Panc1 (cell line): ENCODE measurements around the gene FSTL5. TPM values are rescaled to one million over a fixed set of nuclear protein-coding genes. Genes with fewer than 3 reads are reported as not detected.

Source experiments
- ATAC-seq: fragments of 200-7000 bp; cut with Tn5 transposase; 2 replicates; pipeline ENCODE4 v1.9.1; 2020; ENCODE audit warnings: mild to moderate bottlenecking, moderate library complexity
- BruUV-seq: library from RNA; stranded (reverse); fragments of 400-500 nt; replicated peaks from 2 replicates; lab custom pipeline; 2021; lab: Mats Ljungman, UMichigan
- CTCF ChIA-PET: fragments of 300-600 bp; sonication (Branson Sonifier 250); formaldehyde crosslinking; loops from one replicate; lab custom pipeline; 2022; ENCODE audit warnings: antibody characterized with exemption; lab: Charles Lee
- POLR2A ChIA-PET: fragments of 300-600 bp; sonication (Branson Sonifier 250); formaldehyde crosslinking; loops from one replicate; lab custom pipeline; 2022; ENCODE audit warnings: antibody characterized with exemption; lab: Charles Lee
- DNase-seq: peaks from one replicate; pipeline ENCODE4 v3.0.0-alpha.2; 2010; ENCODE audit warnings: low read depth, low spot score
- H3K27ac ChIP-seq: 2 replicates; pipeline ENCODE4 v1.5.1; 2011; ENCODE audit warnings: mild to moderate bottlenecking, low read length, inconsistent platforms
- H3K27me3 ChIP-seq: fragments of 200-500 bp; sonication (Bioruptor generic); 2 replicates; pipeline ENCODE4 v1.6.0; 2014; ENCODE audit warnings: low read length, inconsistent platforms; ENCODE audit not compliant: control insufficient read depth, insufficient read depth
- H3K36me3 ChIP-seq: fragments of 200-500 bp; sonication (Bioruptor generic); 2 replicates; pipeline ENCODE4 v1.5.1; 2014; ENCODE audit warnings: inconsistent platforms, mild to moderate bottlenecking, low read length, moderate library complexity; ENCODE audit not compliant: control insufficient read depth, insufficient read depth
- H3K4me1 ChIP-seq: 2 replicates; pipeline ENCODE4 v1.5.1; 2011; ENCODE audit warnings: inconsistent platforms, mild to moderate bottlenecking, low read length, moderate library complexity; ENCODE audit not compliant: control insufficient read depth, insufficient read depth
- H3K4me3 ChIP-seq, 2 experiments: 2 replicates each; pipeline ENCODE4 v1.5.1; 2011 to 2012; ENCODE audit warnings: low read depth in 2 of 2, low read length in 2 of 2, mild to moderate bottlenecking in 2 of 2, inconsistent platforms in 1 of 2, moderate library complexity in 1 of 2
- H3K9me3 ChIP-seq: fragments of 200-500 bp; sonication (Bioruptor generic); 2 replicates; pipeline ENCODE4 v1.5.1; 2014; ENCODE audit warnings: low read depth, mild to moderate bottlenecking, inconsistent platforms, low read length, moderate library complexity; ENCODE audit not compliant: control insufficient read depth, insufficient read depth
- CTCF ChIP-seq: fragments of 450-650 bp; IDR thresholded peaks from 2 replicates; pipeline ENCODE4 v1.5.1; 2017; ENCODE audit warnings: mild to moderate bottlenecking
- POLR2AphosphoS5 ChIP-seq: IDR thresholded peaks from 2 replicates; pipeline ENCODE4 v1.6.1; 2012; ENCODE audit warnings: mild to moderate bottlenecking, low read depth, low read length, moderate library complexity
- REST ChIP-seq, 2 experiments: IDR thresholded peaks; 2 replicates each; pipeline ENCODE4 v1.6.1; 2011 to 2012; ENCODE audit warnings: low read depth in 2 of 2, control low read depth in 1 of 2, low read length in 1 of 2, mild to moderate bottlenecking in 1 of 2, moderate library complexity in 1 of 2; ENCODE audit not compliant: insufficient read depth in 1 of 2
- SIN3A ChIP-seq: IDR thresholded peaks from 2 replicates; pipeline ENCODE4 v1.6.1; 2012; ENCODE audit warnings: low read depth, mild to moderate bottlenecking, low read length, moderate library complexity, borderline replicate concordance; ENCODE audit not compliant: insufficient read depth
- TCF7L2 ChIP-seq: IDR thresholded peaks from 2 replicates; pipeline ENCODE4 v1.6.1; 2011; ENCODE audit warnings: mild to moderate bottlenecking, low read depth, low read length, inconsistent platforms
- in situ Hi-C: cut with HindIII; loops from 2 replicates; pipeline ENCODE4 v1.10.0; 2016; ENCODE audit warnings: low sequenced_read_pairs, low pct_unique_long_range_greater_than_20kb
- intact Hi-C: fragments of 100-400 bp; cut with micrococcal nuclease; formaldehyde crosslinking; loops from one replicate; pipeline ENCODE4 v1.10.0; 2022; ENCODE audit not compliant: unreplicated experiment
- total RNA-seq: library from RNA; stranded (reverse); gene quantifications from one replicate; pipeline ENCODE4 v1.2.1, GENCODE V29; 2021; ENCODE audit not compliant: unreplicated experiment

Gene FSTL5
- total RNA-seq, 1 experiment from 2014 or later: 0.67 TPM

- ATAC-seq (no peak), DNase-seq (no peak)
- CTCF ChIA-PET: no interaction called here
- no peaks in the 10 kb centered on the region for H3K27me3 ChIP-seq
- H3K27ac ChIP-seq: no peak overlapping the region
- POLR2A ChIA-PET: no interaction called here
- H3K36me3 ChIP-seq: no peaks in the 10 kb centered on the region
- no peaks in the 10 kb centered on the region for H3K4me1 ChIP-seq
- H3K9me3 ChIP-seq: no peaks in the 10 kb centered on the region
- no TSS peak for BruUV-seq
- intact Hi-C loops (no loop called here), in situ Hi-C loops (no loop called here)
- no peak overlapping the region for H3K4me3 ChIP-seq
- no peak for TF ChIP-seq POLR2AphosphoS5
- no peak for TF ChIP-seq TCF7L2
- TF ChIP-seq REST (IDR thresholded peaks at IDR 0.05; ENCODE audit: insufficient read depth in 1 of 2, low read depth in 2 of 2, low read length in 1 of 2): no peak
- TF ChIP-seq CTCF: no peak
- TF ChIP-seq SIN3A: no peak
Measured at GRCh38 chr4:161454860-161455259, 708.9 kb downstream of the FSTL5 start.

GRCh38 chr4:161448550-161449180 lies 715.1 kb downstream of the FSTL5 start:
- no TSS peak for BruUV-seq
- Histone ChIP-seq H3K27ac (no peak overlapping the region), H3K9me3 (no peaks in the 10 kb centered on the region), H3K4me1 (no peaks in the 10 kb centered on the region), H3K36me3 (no peaks in the 10 kb centered on the region), H3K4me3 (peak overlapping the region in 1 of 2 experiments; percentile 20; a peak in 1 of 4 replicates), H3K27me3 (no peaks in the 10 kb centered on the region)
- TF ChIP-seq TCF7L2 (no peak), CTCF (no peak), POLR2AphosphoS5 (no peak), REST (IDR thresholded peaks at IDR 0.05; ENCODE audit: insufficient read depth in 1 of 2, low read depth in 2 of 2, low read length in 1 of 2) (no peak), SIN3A (no peak)
- ChIA-PET POLR2A (no interaction called here), CTCF (no interaction called here)
- in situ Hi-C loops (no loop called here), intact Hi-C loops (no loop called here)
- DNase-seq (no peak), ATAC-seq (no peak)
